ENCODE data around the gene NLN.

GRCh38 chr5:65696892-65697291 lies 25.1 kb upstream of the NLN start:
- no peak for TF ChIP-seq CTCF (conservative IDR thresholded peaks at IDR 0.05; ENCODE audit: low read length)
- TF ChIP-seq EZH2phosphoT487 (IDR thresholded peaks at IDR 0.05; ENCODE audit: borderline replicate concordance), result no peak
